Stimulated activated naive CD8-positive, alpha-beta T cell treated with anti-CD3 and anti-CD28 coated beads, Interleukin-15, Interleukin-2, amounts not matched to agents 100 ng/mL and 50 ng/mL, for 24 hours (primary cell): Measurements from ENCODE around the gene CHURC1.

Experiments
- H3K27ac Mint-ChIP-seq: one replicate; pipeline ENCODE4 v1.8.0; 2021; ENCODE audit warnings: mild to moderate bottlenecking, mixed read lengths
- H3K27me3 Mint-ChIP-seq: one replicate; pipeline ENCODE4 v1.8.0; 2021; ENCODE audit warnings: mixed read lengths
- H3K36me3 Mint-ChIP-seq: one replicate; pipeline ENCODE4 v1.8.0; 2021; ENCODE audit warnings: low read depth, mixed read lengths
- H3K4me1 Mint-ChIP-seq: one replicate; pipeline ENCODE4 v1.8.0; 2021; ENCODE audit warnings: low read depth, mixed read lengths
- H3K4me3 Mint-ChIP-seq: one replicate; pipeline ENCODE4 v1.8.0; 2021; ENCODE audit warnings: mild to moderate bottlenecking, mixed read lengths
- H3K9me3 Mint-ChIP-seq: one replicate; pipeline ENCODE4 v1.8.0; 2021; ENCODE audit warnings: mixed read lengths

Gene CHURC1

DNA sequence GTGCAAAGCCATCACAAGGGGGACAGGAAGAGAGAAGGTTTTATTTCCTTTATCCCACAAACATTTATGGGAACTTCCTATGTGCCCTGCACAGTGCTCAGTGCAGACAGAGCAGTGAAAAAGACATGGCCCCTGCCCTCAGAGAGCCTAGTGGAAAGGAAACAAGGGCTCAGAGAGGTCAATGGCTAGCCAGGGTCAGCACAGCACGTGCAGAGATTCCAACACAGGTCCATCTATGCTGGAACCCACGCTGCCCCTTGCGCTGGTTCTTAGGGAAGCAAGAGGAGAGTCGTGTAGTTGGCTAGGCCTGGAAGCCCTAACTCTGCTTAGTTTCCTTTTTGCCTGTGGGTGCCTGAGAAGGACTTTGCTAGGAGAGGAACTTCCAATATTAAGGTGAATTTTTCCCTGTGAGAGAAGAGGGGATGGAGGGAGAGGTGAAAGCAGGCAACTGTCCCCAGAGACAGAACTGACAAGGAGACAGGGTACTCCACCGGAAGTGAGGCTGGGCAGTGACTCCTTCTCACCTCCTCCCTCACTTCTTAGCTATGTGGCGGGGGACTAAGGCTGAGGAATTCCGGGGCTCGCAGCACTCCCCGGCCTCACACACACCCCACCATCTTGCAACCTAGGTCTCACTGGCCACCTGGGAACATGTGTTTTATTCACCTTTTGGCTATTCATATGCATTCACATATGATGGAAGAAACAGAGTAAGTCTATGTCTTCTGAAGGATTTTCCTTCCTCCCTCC is 40.4 kb downstream of the CHURC1 start:
- no peaks in the 10 kb centered on the region for H3K27me3 Mint-ChIP-seq
- peaks cover 9% of the 10 kb centered on the region for H3K4me1 Mint-ChIP-seq
- H3K4me3 Mint-ChIP-seq = no peak overlapping the region
- H3K36me3 Mint-ChIP-seq = peaks cover 9% of the 10 kb centered on the region
- no peak overlapping the region for H3K27ac Mint-ChIP-seq
- no peaks in the 10 kb centered on the region for H3K9me3 Mint-ChIP-seq

DNA sequence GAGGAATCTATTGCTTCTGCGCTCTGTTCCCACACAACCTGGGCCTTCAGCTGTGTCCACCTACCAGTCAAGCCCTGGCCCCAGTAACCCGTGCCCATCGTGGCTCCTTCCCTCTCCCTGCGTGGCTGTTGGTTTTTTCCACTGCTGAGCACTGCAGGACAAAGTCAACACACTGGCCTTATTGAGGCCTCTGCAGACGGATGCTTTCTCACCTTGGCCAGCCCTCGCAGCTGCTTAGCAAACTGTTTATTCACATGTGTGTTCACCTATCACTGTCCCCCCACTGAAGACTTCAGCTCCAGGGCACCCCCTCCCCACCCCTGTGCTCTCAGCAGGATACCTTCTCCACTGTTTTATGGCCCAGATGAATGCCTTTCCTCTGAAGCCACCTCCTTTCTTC is 41.0 kb downstream of the CHURC1 start:
- no peaks in the 10 kb centered on the region for H3K9me3 Mint-ChIP-seq
- H3K4me1 Mint-ChIP-seq = peaks cover 9% of the 10 kb centered on the region
- no peak overlapping the region for H3K4me3 Mint-ChIP-seq

DNA sequence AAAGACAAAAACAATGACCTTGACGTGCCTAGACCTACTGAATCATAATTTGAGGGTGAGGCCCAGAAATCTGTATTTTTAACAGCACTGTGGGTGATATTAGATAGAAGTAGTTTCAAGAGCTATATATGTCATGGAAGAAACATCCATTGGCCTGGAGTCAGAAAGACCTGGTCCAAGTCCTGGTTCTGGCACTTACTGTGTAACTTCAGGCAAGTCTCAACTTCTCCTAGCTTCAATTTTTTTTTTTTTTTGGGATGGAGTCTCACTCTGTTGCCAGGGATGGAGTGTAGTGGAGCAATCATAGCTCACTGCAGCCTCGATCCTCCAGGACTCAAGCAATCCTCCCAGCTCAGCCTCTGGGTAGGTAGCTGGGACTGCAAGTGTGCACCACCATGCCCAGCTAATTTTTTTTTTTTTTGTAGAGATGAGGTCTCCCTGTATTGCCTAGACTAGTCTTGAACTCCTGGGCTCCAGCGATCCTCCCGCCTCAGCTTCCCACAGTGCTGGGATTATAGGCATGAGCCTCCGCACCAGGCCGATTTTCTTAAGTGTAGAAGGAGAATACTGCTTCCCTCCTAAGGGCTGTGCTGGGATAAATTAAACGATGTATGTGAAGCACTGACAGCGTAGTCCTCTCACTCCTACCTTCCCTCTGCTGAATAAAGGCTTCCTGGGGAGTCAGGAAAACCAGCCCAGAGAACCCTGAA is 42.6 kb downstream of the CHURC1 start:
- H3K36me3 Mint-ChIP-seq = peaks cover 7% of the 10 kb centered on the region
- H3K27me3 Mint-ChIP-seq = no peaks in the 10 kb centered on the region
- H3K9me3 Mint-ChIP-seq = no peaks in the 10 kb centered on the region
- no peak overlapping the region for H3K27ac Mint-ChIP-seq
- no peak overlapping the region for H3K4me3 Mint-ChIP-seq
- H3K4me1 Mint-ChIP-seq = peaks cover 9% of the 10 kb centered on the region

More for the DNA sequence above, 41.0 kb downstream of the CHURC1 start:
- Mint-ChIP-seq H3K27me3 (no peaks in the 10 kb centered on the region), H3K27ac (no peak overlapping the region), H3K36me3 (peaks cover 7% of the 10 kb centered on the region)

DNA sequence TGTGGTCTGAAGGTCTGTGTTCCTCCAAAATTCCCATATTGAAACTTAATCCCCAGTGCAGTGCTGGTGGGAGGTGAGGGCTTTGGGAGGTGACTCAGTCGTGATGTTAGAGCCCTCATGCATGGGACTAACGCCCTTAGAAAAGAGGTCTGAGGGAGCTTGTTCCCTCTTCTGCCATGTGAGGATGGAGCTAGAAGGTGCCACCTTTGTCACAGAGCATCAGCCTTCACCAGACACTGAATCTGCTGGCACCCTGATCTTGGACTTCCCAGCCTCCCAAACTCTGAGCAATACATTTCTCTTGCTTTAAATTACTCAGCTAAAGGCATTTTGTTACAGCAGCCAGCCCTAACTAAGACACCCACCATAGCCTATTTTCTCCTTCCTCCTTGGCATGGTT is 43.9 kb downstream of the CHURC1 start:
- Mint-ChIP-seq H3K27me3 (no peaks in the 10 kb centered on the region), H3K4me1 (no peaks in the 10 kb centered on the region), H3K36me3 (peaks cover 7% of the 10 kb centered on the region), H3K27ac (no peak overlapping the region), H3K9me3 (no peaks in the 10 kb centered on the region), H3K4me3 (no peak overlapping the region)

DNA sequence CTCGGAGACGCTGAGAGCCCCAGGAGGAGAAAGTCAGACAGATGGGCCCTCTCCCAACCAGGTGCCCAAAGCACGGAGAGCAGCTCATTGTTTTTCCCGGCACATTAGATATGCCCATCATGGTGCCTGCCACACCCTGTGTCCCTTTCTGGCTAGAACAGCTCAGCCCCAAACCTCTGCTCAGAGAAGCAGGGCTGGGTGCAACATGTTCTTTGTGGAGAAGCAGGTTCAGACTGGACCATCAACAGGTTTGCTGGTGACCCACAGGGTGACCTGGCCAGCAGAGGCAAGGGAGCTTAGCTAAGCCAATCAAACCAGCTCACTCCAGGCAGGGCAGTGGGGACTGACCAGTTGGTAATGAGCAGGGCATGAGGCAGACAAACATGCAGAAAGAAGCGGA is 44.5 kb downstream of the CHURC1 start:
- Mint-ChIP-seq H3K27ac (no peak overlapping the region), H3K4me1 (no peaks in the 10 kb centered on the region), H3K4me3 (no peak overlapping the region), H3K36me3 (peaks cover 7% of the 10 kb centered on the region), H3K27me3 (no peaks in the 10 kb centered on the region), H3K9me3 (no peaks in the 10 kb centered on the region)

DNA sequence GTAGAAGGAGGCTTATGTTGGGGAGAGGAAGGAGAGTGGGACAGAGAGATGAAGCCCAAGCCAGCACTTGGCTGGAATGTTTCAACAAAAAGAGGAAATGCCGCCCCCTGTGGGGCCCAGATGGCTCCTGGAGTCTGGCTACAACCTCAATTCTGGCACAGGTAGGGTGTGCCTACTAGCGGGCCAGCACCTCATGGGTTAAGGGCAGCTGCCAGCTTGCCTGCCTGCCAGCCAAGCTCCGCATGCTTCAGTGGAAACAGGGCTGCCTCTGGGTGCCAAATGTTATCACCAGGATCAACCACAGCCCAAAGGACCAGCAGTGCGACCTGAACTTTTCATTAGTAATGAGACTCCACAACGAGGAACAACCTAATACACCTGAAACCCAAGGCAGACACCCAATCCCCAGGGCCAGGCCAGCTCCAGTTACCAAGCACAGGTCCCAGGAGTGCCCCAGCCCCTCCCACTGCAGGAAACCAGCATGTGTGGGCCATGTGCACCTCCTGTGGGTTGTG is 46.6 kb downstream of the CHURC1 start:
- Mint-ChIP-seq H3K27me3 (no peaks in the 10 kb centered on the region), H3K36me3 (no peaks in the 10 kb centered on the region), H3K9me3 (no peaks in the 10 kb centered on the region), H3K4me3 (no peak overlapping the region), H3K4me1 (no peaks in the 10 kb centered on the region), H3K27ac (no peak overlapping the region)

DNA sequence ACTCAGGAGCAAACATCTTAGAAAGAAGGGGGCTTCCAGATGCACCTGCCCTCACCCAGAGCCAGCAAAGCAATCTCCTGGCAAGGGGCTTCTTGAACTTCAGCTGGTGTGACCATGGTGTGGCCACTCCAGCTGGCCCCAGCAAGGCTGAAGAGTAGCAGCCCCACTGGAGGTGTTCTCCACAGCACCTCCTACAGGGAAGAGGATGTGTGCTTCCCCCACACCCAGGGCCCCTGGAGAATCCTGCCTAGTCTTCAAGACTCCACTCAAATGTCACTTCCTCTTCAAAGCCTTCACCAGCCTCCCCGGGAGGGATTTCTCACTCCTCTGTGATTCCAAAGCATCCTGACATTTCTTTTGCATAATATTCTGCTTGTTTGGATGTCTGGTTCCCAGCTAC is 49.4 kb downstream of the CHURC1 start:
- Mint-ChIP-seq H3K4me1 (no peaks in the 10 kb centered on the region), H3K9me3 (no peaks in the 10 kb centered on the region), H3K4me3 (no peak overlapping the region), H3K36me3 (no peaks in the 10 kb centered on the region), H3K27ac (no peak overlapping the region), H3K27me3 (no peaks in the 10 kb centered on the region)

DNA sequence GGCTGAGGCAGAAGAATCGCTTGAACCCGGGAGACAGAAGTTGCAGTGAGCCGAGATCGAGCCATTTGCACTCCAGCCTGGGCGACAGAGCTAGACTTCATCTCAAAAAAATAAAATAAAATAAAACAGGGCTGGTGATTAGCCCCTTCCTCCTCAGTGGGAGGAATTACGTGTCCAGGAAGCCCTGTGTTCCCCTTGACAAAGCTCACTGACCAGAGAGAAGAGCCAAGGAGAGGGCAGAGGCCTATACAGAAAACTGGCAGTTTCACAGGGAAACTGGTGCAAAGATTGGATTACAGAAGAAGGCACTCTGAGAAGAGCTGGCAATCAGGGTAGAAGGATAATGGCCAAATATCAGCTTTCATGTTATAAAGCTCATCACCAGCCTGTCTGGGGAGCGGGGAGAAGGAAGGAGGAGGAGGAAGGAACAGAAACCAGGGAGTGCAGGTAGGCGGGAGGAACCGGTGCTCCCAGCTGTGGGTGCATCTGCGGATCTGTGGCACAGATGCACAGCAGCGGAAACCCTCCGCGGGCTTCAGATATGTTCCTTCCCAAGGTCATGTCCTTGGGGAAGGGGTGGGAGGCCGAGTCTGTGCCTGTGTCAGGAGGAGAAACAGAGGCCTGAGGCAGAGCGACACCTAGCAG is 51.2 kb downstream of the CHURC1 start:
- H3K27ac Mint-ChIP-seq = no peak overlapping the region
- no peaks in the 10 kb centered on the region for H3K27me3 Mint-ChIP-seq
- H3K36me3 Mint-ChIP-seq = no peaks in the 10 kb centered on the region
- no peak overlapping the region for H3K4me3 Mint-ChIP-seq
- H3K9me3 Mint-ChIP-seq = no peaks in the 10 kb centered on the region
- no peaks in the 10 kb centered on the region for H3K4me1 Mint-ChIP-seq

DNA sequence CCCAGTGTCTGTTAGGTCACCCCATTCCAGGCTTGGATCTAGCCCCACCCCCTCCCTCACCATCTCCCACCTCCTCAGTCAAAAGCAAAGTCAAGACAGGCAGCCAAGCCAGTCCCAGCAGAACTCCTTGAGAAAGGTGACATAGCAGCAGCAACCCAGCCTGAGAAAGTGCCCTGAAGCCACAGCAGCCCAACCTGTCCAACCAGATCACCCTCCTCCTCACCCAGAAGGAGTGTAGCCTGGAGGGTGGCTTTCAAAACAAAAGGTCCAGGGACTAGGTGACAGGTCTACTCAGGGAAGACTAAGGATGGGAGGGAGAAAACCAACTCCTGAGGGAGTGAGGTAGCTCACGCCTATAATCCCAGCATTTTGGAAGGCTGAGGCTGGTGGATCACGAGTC is 52.7 kb downstream of the CHURC1 start:
- Mint-ChIP-seq H3K4me3 (no peak overlapping the region), H3K4me1 (peaks cover 3% of the 10 kb centered on the region), H3K27ac (no peak overlapping the region), H3K9me3 (no peaks in the 10 kb centered on the region), H3K36me3 (no peaks in the 10 kb centered on the region), H3K27me3 (no peaks in the 10 kb centered on the region)

DNA sequence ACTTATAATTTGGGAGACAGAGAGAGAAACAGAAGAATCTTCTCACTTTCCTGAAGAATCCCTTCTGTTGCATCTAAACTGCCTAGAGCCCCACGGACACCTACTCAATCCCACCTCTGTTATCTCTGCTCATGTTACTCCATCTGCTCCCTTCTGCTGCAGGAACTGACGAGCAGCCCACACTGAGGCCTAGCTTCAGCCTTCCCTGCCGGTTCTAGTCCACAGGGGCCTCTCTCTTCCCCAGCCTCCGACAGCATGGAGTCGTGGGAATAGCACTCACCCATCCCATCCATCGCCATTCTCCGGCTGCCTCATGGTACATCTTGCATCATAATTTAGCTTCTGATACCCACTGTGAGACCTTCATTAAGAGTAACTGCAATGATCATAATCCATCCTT is 53.9 kb downstream of the CHURC1 start:
- H3K9me3 Mint-ChIP-seq = no peaks in the 10 kb centered on the region
- H3K36me3 Mint-ChIP-seq = no peaks in the 10 kb centered on the region
- H3K4me1 Mint-ChIP-seq = peaks cover 9% of the 10 kb centered on the region
- no peak overlapping the region for H3K27ac Mint-ChIP-seq
- no peak overlapping the region for H3K4me3 Mint-ChIP-seq
- no peaks in the 10 kb centered on the region for H3K27me3 Mint-ChIP-seq

DNA sequence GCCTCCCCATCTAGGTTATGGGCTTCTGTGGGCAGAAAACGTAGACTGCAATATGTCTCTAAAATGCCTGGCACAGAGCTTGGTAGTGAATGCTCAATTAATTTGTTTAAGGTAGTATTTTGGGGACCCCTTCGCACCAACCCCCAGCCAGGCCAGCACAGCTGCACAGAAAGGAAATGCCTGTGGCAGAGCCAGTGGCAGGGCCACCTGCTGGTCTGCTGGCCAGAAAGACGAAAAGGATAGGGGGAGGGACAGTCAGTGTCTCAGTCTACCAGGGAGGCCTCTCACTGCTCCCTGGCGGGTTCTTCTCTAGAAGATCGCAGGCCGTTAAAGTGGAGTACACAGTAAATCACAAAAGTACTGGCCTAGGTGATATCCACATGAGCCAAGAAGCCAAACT is 54.4 kb downstream of the CHURC1 start:
- no peak overlapping the region for H3K27ac Mint-ChIP-seq
- no peaks in the 10 kb centered on the region for H3K27me3 Mint-ChIP-seq
- H3K4me1 Mint-ChIP-seq = peaks cover 9% of the 10 kb centered on the region
- H3K36me3 Mint-ChIP-seq = no peaks in the 10 kb centered on the region
- no peak overlapping the region for H3K4me3 Mint-ChIP-seq
- H3K9me3 Mint-ChIP-seq = no peaks in the 10 kb centered on the region

DNA sequence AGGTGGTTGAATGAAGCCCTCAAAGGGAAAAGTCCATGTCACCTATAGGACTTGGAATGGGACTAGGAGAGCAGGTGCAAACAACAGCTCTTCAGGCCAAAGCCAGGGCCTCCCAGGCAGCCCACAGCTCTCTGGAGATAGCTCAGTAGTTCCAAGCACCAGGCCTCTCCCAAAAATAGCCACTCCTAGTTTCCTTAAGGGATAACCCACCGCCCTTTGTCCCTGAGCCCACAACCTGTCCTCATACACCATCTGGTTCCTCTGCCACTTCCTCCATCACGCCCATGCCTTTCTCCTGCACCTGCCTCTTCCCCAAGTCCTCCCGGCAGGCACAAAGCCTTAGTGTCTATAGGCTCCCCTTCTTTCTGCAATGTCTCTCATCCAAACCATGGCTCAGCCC is 55.8 kb downstream of the CHURC1 start:
- no peaks in the 10 kb centered on the region for H3K36me3 Mint-ChIP-seq
- H3K27ac Mint-ChIP-seq = no peak overlapping the region
- no peaks in the 10 kb centered on the region for H3K9me3 Mint-ChIP-seq
- no peak overlapping the region for H3K4me3 Mint-ChIP-seq
- H3K4me1 Mint-ChIP-seq = peaks cover 9% of the 10 kb centered on the region
- H3K27me3 Mint-ChIP-seq = no peaks in the 10 kb centered on the region

DNA sequence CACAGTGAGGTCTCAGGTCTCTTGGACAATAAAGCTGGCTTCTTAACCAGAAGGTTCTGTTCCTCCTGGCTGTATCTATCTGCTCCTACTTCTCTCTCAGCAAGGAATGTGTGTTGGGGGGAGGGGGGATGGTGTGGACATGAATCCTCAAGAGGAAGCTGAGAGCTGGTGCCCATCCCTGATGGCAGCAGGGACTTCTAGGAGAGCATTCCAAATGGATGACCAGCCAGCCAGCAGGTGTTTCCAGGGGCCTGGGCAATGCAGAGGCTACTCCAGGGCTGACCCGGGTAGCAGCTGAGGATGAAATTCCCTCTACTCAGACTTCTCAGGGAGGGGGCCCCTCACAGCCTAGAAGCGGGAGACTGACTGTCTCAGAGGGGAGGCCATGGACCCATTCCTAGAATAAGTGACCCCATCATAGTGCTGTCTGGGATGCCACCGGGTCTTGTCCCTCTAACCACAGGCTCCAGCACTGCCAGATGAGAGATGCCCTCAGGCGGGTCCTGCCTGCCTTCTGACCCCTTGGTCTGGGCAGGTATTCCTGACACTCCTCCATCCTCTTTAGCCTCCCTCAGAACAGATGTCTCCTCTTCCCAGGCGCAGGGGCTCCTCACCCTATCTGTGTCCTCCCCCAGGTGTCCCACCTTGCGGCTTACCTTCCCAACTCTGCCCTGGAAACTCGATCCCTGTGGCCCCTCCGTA is 56.7 kb downstream of the CHURC1 start:
- H3K36me3 Mint-ChIP-seq = no peaks in the 10 kb centered on the region
- peaks cover 9% of the 10 kb centered on the region for H3K4me1 Mint-ChIP-seq
- H3K4me3 Mint-ChIP-seq = peak overlapping the region; percentile 66
- H3K27me3 Mint-ChIP-seq = no peaks in the 10 kb centered on the region
- H3K27ac Mint-ChIP-seq = no peak overlapping the region
- H3K9me3 Mint-ChIP-seq = no peaks in the 10 kb centered on the region

DNA sequence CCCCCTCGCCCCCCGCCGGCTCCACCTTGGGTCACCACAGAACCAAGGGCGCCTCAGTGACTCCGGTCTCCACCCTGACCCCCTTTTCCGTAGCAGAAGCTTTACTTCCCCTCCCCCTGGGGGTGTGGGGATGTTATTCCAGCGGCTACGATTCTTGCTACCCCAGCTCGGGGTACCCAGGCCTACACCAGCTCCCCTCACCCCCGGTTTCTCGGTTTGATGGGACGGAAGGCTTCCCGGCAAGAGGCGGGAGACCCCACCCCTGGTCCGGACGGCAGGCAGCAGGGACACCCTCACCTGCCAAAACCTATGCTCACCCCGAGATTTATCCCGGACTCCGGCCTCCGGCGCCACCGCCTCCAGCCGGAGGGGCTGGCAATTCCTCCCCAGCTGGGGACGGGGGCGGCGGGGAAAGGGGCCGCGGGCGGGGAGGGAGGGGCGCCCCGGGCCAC is 57.3 kb downstream of the CHURC1 start:
- Mint-ChIP-seq H3K4me1 (peaks cover 9% of the 10 kb centered on the region), H3K27ac (no peak overlapping the region), H3K4me3 (peak overlapping the region; percentile 66), H3K9me3 (no peaks in the 10 kb centered on the region), H3K27me3 (no peaks in the 10 kb centered on the region), H3K36me3 (no peaks in the 10 kb centered on the region)
